GM21390 (cell line): ENCODE data around the gene ECI2.
A peak's percentile ranks its signal among the peaks of the same experiment; 100 is the strongest.
"Not testable (repeated sequence)": the region's sequence is repeated elsewhere in the genome, so short reads cannot be mapped to it uniquely, and the experiment has no call there.

Source experiments
- ATAC-seq: cut with Tn5 transposase; IDR thresholded peaks from one replicate; pipeline ENCODE4 v1.9.1; 2021; ENCODE audit not compliant: unreplicated experiment

ECI2 gene

DNA sequence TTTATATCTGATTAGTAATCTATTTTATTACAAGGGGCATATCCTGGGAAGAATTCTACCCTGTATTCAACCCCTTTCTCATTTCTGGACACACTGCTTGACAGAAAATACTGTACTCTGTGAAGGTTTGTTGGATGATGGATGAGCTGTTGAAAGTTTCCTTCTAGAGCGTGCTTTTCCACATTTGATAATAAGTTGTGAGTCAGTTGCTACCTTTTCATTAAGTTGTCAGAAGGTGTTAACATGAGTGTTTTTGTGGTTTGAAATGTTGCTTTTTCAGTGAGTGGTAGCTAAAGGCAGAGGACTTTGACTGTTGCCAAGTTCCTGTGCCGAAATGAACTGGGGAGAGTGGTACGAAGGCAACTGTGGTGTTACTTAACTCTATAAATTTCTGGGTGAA is 3.9 kb upstream of the ECI2 start:
- ATAC-seq: no peak

- no peak for ATAC-seq
These were observed 2.8 kb upstream of the ECI2 start for GRCh38 chr6:4138186-4138585.

DNA sequence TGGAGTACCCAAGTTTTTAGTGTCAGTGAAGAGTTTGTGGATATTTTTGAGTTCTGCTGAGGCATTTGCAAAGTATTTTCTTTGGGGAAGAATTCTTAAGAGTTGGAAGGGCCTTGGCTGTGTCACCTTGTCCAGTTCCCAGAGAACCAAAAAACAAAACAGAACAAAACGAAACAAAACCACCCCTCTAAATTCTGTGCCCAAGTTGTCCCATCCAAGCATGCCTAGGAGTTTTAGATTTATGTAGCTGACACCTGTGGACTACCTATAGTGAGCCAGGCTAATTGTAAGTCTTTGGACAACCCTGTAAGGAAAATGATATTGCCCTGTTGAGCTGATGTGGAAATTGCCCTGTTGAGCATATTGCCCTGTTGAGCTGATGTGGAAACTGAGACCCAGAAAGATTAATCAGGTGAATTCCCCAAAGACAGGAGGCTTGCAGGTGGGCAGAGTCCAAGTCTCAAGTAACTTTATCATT is 1.0 kb upstream of the ECI2 start:
- ATAC-seq: no peak

- ATAC-seq: peak; percentile 71
These were observed 434 bp upstream of the ECI2 start for GRCh38 chr6:4135665-4136353.

DNA sequence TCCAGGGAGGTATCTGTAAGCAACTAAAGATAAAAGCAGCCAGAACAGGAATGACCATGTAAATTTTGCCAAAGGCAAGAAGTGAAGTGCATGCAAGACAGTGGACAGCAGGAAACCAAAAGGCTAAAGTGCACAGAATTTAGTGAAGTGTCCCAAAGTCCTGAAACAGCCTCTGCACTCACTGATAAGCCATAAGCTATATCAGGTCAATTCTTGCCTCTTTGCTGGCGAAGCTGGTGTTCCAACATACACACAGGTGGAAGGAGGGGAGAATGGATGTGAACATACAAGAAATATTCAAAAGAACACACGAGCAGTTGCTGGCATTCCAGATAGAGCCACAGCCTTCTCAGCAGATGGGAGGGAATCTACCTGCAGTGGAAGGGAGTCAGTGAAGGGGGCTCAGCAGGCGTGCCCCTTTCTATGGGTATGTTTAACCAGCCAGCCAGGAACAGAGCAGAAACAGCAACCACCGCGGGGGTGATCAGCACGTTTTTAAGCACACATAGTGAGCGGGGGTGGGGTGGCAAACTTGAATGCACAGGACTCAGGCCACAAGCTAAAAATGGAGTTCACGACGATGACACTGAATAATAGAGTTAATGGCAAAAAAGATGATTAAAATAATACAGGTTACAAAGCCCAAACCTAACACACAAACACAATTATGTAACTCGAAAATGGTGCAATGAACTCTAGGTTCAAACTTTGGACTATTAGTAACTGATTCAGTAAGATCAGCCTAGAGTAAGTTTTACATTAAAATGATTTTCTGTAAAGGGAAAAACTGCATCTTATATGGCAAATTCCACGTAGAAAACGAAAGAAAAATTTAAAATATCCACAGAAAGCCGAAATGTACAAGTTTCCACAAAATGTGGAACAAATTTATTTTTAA is 1.2 kb downstream of the ECI2 start:
- ATAC-seq: no peak

- no peak for ATAC-seq
These were observed 4.9 kb downstream of the ECI2 start for GRCh38 chr6:4130357-4130987.

DNA sequence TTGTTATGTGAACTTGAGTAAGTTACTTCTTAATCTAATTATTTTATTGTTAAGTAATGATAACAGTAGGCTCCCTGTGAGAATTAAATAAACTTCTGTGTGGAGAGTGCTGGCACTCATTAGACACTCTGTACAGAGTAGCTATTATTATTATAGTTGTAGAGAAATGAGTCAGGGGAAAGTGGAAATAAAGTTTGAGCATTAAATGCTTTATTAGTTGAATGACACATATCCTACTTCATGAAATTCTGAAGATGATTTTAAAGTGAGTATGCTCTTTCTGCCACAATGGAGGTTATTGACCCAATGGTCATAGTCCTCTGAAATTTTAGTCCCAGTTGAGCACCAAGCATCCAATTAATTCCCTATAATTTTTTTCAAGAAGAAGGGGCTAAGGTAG is 5.9 kb downstream of the ECI2 start:
- no peak for ATAC-seq

DNA sequence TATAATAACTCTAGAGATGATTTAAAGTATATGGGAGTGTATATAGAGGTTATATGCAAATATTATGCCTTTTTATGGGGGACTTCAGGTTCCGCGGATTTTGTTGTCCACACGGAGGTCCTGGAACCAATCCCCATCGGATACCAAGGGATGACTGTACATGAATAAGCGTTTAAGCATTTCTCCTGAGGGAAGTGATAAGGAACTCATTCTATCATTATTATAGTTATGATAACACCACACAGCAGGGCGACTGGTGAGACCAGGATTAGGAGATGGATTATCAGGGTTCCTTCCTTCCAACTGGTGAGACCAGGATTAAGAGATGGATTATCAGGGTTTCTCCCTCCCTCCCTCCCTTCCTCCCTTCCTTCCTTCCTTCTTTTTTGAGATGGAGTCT is 6.6 kb downstream of the ECI2 start:
- no peak for ATAC-seq

DNA sequence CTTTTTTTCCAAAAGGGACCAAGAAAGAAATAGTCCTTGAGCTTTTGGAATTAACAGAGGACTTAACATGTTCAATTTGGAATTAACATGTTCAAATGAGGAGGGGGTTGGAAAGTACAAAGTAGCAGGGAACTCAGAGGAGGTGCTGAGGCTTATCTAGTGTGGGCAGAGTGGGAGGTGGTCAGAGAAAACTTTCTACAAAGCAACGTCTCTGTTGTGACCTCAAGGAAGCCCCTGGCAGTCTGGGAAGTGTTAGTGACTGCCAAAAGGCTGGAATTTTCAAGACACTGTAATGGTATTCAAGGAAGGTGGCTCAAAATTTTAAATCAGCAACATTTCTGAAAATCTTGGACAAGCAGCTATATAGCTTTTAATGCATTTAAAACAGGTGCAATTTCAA is 7.3 kb downstream of the ECI2 start:
- no peak for ATAC-seq

DNA sequence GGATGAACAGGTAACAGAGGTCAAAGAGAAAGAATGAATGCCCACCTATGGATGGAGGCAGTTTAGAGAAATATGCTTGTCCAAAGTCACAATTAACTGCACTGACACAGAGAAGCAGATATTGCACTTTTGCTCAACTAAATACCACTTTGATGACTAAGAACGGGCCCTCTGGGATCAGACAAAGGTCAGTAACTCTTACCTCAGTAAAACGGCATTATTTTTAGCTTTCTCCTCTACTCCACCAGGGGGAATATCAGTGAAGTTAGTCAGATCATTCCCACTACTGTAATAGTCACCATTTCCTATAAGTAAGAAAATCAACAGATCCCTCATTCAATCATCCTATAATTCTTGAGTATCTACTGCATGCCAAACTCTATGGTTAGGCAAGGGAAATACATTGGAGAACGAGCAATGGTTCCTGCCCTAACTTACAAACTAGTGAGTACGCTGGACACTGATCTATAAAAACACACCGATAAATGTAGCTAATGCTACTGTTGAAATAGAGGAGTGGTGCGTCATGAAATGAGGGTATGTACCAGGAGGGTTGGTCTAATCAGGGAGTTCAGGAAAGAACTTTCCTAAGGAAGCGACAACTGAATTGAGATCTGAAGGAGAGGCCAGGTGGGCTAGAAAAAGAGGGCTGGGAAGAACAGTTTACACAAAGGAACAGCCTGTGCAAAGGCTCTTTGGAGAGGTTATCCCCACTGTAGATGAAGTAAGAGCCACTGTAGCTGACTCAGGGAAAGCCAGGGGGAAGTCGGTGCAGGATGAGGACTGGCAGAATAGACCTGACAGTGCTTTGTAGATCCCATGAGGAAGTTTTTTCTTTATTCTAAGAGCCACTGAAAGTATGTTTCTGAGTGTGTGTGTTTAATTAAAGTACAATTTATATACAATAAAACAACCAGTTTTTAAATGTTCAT is 9.2 kb downstream of the ECI2 start:
- no peak for ATAC-seq

GRCh38 chr6:4125500-4125899 is 9.9 kb downstream of the ECI2 start:
- ATAC-seq: no peak

DNA sequence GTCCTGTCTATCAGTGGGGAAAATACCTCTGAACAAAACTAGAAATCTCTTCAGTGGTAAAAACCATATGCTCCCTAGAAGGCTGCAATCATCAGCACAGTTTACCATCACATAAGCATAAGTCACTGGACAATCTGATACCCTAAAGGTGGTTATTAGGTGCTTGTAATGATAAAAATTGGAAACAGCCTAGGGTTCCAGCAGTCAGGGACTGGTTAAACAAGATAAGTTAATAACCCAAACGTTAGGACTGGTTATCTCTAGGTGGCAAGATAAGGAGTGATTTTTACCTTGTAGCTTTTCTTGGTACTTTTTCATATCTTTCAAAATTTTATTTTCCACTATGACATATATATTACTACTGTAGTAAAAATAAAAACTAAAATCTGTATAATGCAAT is 11.0 kb downstream of the ECI2 start:
- no peak for ATAC-seq

- no peak for ATAC-seq
These were observed 19.6 kb downstream of the ECI2 start for GRCh38 chr6:4115741-4116140.

GRCh38 chr6:4114123-4114522 is 21.3 kb downstream of the ECI2 start:
- no peak for ATAC-seq

DNA sequence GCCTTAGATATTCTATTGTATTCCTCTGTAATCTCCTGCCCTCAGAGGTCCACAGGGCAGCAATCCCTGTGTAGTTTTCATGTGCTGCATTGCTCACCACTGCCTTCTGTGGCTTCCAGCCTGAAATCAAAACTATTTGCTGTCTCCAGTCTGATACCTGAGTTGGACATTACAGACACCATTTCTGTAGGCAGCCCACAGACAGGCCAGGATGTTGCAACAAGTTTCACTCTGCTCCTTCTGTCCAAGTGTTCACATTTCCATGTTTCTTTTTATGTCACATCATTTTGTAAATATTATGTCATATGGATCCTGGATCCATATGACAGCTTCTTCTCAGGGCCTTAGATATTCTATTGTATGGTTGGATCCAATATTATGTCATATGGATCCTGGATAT is 21.7 kb downstream of the ECI2 start:
- no peak for ATAC-seq

- no peak for ATAC-seq
These were observed 23.0 kb downstream of the ECI2 start for GRCh38 chr6:4112366-4112765.

- not testable (repeated sequence) for ATAC-seq
These were observed 26.0 kb downstream of the ECI2 start for GRCh38 chr6:4109363-4109815.

GRCh38 chr6:4108561-4109093 is 26.7 kb downstream of the ECI2 start:
- ATAC-seq: no peak

DNA sequence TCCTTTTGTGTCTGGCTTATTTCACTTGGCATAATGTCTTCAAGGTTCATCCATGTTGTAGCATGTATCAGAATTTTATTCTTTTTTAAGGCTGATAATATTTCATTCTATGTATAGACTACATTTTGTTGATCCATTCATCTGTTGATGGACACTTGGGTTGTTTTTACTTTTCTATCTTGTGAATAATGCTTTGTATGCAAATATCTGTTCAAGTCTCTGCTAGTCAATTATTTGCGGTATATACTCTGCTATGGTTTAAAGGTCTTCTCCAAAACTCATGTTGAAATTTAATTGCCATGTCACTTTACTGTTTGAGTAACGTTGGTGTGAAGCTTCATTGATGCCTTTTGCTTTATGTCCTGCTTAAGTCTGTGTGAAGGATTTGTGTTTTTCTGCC is 27.5 kb downstream of the ECI2 start:
- ATAC-seq: no peak

- no peak for ATAC-seq
These were observed 29.3 kb downstream of the ECI2 start for GRCh38 chr6:4105980-4106536.
